ENCODE data around the gene CCDC71L. TPM values are rescaled to one million over a fixed set of nuclear protein-coding genes. Genes with fewer than 3 reads are reported as not detected.
"Not testable (repeated sequence)": the region's sequence is repeated elsewhere in the genome, so short reads cannot be mapped to it uniquely, and the experiment has no call there.

The CCDC71L gene
- total RNA-seq, 2 experiments from 2014 or later, result 23.4 to 24.8 TPM

- not testable (repeated sequence) for H3K4me3 Mint-ChIP-seq; H3K36me3 Mint-ChIP-seq; H3K27me3 Mint-ChIP-seq; H3K27ac Mint-ChIP-seq; ATAC-seq; DNase-seq; H3K4me1 Mint-ChIP-seq; H3K9me3 Mint-ChIP-seq (ENCODE audit: low read depth)
- CTCF ChIA-PET, result interaction anchor here (2.4 kb wide), 1 partner anchor 12 kb away, joined by 9 read pairs; no protein-coding TSS in a partner anchor
Observed at GRCh38 chr7:106671930-106672329, 11.0 kb upstream of the CCDC71L start.

DNA sequence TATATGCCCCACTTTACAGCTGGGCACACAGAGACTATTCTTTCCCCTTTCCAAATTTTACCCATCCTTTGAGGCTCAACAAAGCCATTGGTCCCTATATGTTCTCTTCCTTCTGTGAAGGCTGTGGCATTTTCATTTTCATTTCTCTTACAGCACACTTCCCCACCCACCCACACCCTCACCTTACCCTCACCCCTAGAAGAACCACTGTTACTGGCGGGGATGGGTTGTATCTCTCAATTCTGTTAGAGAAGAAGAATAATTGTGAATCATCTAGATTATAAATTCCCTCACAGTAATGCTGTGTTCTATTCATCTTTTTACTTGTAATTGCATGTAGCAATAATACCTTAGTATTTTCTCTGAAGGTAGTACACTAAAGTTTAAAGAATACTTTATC, 10.2 kb upstream of the CCDC71L start:
- DNase-seq, result no peak
- no peak for ATAC-seq
- H3K4me3 Mint-ChIP-seq, result no peak overlapping the region
- peaks cover 6% of the 10 kb centered on the region for H3K4me1 Mint-ChIP-seq
- H3K9me3 Mint-ChIP-seq (ENCODE audit: low read depth), result peaks cover 2% of the 10 kb centered on the region
- CTCF ChIA-PET, result interaction anchor here (2.4 kb wide), 1 partner anchor 11 kb away, joined by 9 read pairs; no protein-coding TSS in a partner anchor
- H3K27ac Mint-ChIP-seq, result no peak overlapping the region
- no peaks in the 10 kb centered on the region for H3K27me3 Mint-ChIP-seq
- peaks cover 4% of the 10 kb centered on the region for H3K36me3 Mint-ChIP-seq

DNA sequence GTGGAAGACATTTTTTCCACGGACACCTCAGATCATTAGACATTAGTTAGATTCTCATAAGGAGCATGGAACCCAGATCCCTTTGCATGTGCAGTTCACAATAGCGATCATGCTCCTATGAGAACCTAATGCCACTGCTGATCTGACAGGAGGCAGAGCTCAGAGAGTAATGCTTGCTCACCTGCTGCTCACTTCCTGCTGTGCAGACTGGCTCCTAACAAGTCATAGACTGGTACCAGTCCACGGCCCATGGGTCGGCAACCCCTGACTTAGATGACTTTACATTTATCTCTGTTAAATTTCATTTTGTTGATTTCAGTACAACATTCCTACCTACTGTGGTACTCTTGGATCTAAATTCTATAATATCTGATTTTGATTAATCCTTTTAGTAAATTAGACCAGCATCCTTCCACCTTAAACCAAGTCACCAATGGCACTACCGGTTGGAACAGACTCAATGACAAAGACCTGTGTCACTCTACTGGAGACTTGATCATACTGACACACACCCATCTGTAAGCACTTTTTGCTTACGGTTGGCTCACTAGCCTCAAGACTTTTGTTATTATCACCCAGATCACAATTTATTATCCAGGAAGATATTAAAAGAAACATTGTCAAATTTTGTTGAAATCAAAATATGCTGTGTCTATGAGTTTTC, 8.0 kb upstream of the CCDC71L start:
- DNase-seq, result no peak
- no peak for ATAC-seq
- CTCF ChIA-PET, result no interaction called here
- no peak overlapping the region for H3K4me3 Mint-ChIP-seq
- peaks cover 2% of the 10 kb centered on the region for H3K36me3 Mint-ChIP-seq
- no peaks in the 10 kb centered on the region for H3K27me3 Mint-ChIP-seq
- H3K4me1 Mint-ChIP-seq, result peaks cover 6% of the 10 kb centered on the region
- peaks cover 2% of the 10 kb centered on the region for H3K9me3 Mint-ChIP-seq (ENCODE audit: low read depth)
- no peak overlapping the region for H3K27ac Mint-ChIP-seq

DNA sequence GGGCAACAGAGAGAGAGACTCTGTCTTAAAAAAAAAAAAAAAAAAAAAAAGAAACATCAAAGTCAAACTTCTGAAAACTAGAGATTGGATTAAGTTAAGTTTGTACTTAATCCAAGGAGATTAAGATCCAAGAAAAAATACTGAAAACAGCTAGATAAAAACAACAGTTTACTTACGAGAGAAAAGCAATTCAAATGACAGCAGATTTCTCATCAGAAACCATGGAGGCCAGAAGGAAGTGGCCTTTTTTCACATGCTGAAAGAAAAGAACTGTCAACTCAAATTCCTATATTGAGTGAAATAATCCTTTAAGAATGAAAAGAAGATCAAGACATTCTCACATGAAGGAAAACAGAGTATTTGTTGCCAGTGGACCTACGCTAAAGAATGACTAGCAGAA, 5.4 kb upstream of the CCDC71L start:
- H3K36me3 Mint-ChIP-seq, result no peaks in the 10 kb centered on the region
- H3K27ac Mint-ChIP-seq, result no peak overlapping the region
- no peak for DNase-seq
- CTCF ChIA-PET, result interaction anchor here (0.7 kb wide), 1 partner anchor 490 kb away, joined by 3 read pairs; no protein-coding TSS in a partner anchor
- peaks cover 8% of the 10 kb centered on the region for H3K4me1 Mint-ChIP-seq
- no peaks in the 10 kb centered on the region for H3K9me3 Mint-ChIP-seq (ENCODE audit: low read depth)
- no peak overlapping the region for H3K4me3 Mint-ChIP-seq
- no peaks in the 10 kb centered on the region for H3K27me3 Mint-ChIP-seq
- ATAC-seq, result no peak

- H3K9me3 Mint-ChIP-seq (ENCODE audit: low read depth), result no peaks in the 10 kb centered on the region
- no peak overlapping the region for H3K4me3 Mint-ChIP-seq
- H3K27me3 Mint-ChIP-seq, result no peaks in the 10 kb centered on the region
- DNase-seq, result no peak
- CTCF ChIA-PET, result interaction anchor here (1.3 to 8.5 kb wide), 2 partner anchors 17 to 71 kb away, joined by 3 to 104 read pairs; no protein-coding TSS in a partner anchor
- H3K36me3 Mint-ChIP-seq, result peaks cover 3% of the 10 kb centered on the region
- ATAC-seq, result no peak
- H3K4me1 Mint-ChIP-seq, result peaks cover 8% of the 10 kb centered on the region
- no peak overlapping the region for H3K27ac Mint-ChIP-seq
Observed at GRCh38 chr7:106664343-106664742, 3.4 kb upstream of the CCDC71L start.

- CTCF ChIA-PET, result interaction anchor here (0.6 to 8.5 kb wide), 29 partner anchors 10 to 508 kb away, joined by 3 to 104 read pairs (median 3); partner anchors contain the start of gene HBP1
- H3K4me3 Mint-ChIP-seq, result peak overlapping the region; percentile 78
- peak overlapping the region; percentile 89 for H3K27ac Mint-ChIP-seq
- ATAC-seq (peak; percentile 70), DNase-seq (peak; percentile 89)
- no peaks in the 10 kb centered on the region for H3K9me3 Mint-ChIP-seq (ENCODE audit: low read depth)
- H3K36me3 Mint-ChIP-seq, result peaks cover 8% of the 10 kb centered on the region
- peaks cover 26% of the 10 kb centered on the region for H3K4me1 Mint-ChIP-seq
- H3K27me3 Mint-ChIP-seq, result no peaks in the 10 kb centered on the region
Observed at GRCh38 chr7:106659963-106660861, 746 bp downstream of the CCDC71L start.

DNA sequence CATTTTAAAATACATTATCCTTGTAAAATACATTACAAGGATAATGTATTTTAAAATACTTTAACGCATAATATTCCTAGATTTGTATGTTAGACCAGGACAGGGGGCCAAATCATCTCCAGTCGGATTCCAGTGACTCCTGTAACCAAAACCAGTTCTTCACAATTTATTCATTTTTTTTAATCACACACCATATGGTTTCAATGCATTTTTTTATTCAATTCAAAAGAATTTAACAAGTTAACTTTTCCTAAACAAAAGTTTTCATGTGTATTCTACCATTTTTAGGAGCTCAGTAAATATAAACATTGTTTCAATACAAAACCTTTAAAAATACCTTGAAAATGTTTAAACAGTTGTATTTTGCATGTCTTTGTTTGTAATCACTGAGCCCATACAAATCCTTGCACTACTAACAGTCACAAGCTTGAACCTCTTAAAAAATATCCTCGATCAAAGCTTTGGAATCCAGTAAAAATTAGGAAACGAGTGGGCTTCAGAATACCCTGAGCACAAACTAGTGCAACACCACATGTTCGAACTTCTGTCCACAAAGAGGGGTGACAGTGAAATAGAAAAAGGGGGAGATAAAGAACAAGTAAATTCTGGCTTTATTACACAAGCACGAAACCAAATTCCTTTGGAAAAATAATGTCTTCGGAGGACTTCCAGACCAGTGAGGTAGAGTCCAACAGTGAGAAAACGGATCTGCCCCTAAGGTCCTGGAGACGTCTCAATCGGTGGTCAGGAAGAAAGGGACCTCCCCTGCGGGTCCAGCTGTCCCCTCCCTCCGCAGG, 1.6 kb downstream of the CCDC71L start:
- ATAC-seq (no peak), DNase-seq (no peak)
- Mint-ChIP-seq H3K36me3 (peaks cover 8% of the 10 kb centered on the region), H3K9me3 (ENCODE audit: low read depth) (no peaks in the 10 kb centered on the region), H3K27me3 (peaks cover 1% of the 10 kb centered on the region), H3K27ac (peak overlapping the region; percentile 89), H3K4me1 (peaks cover 26% of the 10 kb centered on the region), H3K4me3 (peak overlapping the region; percentile 78)
- CTCF ChIA-PET, result interaction anchor here (0.7 to 8.5 kb wide), 13 partner anchors 11 to 483 kb away, joined by 3 to 104 read pairs (median 4); no protein-coding TSS in a partner anchor

DNA sequence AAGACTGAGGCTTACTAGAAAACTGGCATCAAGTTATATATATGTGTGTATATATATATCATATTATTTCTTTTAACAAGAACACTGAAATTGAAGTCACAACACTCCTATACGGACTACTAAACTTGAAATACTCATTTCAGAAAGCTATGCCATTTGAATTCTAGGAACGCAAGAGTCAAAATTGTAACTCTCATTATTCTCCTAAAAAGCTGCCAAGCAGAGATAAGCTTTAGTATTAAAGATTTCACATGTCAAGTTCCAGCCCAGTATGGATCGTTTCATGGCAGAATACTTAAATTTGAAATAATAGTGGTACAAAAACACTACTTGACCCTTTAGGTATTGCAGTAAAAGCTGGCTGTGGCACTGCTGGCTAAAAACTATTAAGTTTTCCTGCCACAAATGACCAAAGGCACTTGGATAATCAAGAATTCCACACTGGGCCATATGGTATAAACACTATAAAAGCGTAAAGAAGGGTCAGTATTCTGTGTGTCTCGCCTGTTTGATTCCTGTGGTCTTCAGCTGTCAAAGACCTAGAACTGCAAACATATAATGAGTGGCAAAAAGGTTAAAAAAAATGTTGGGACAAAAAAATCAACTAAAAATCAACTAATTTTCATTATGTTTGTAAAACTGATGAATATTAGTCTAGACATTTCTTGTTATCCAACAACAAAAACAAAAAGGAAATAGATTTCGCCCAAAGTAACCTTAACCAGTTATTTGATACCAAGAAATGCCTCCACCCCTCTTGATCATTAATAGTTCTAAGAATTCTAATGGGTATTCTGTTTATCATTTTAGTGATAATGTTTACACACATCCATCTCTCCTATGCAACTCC, 2.4 kb downstream of the CCDC71L start:
- Mint-ChIP-seq H3K27me3 (peaks cover 3% of the 10 kb centered on the region), H3K4me3 (peak overlapping the region; percentile 78), H3K36me3 (peaks cover 8% of the 10 kb centered on the region), H3K27ac (peak overlapping the region; percentile 46), H3K4me1 (peaks cover 28% of the 10 kb centered on the region), H3K9me3 (ENCODE audit: low read depth) (no peaks in the 10 kb centered on the region)
- CTCF ChIA-PET, result interaction anchor here (0.9 to 8.5 kb wide), 12 partner anchors 12 to 482 kb away, joined by 3 to 104 read pairs (median 5); no protein-coding TSS in a partner anchor
- DNase-seq (no peak), ATAC-seq (no peak)

GRCh38 chr7:106657085-106657991, 3.6 kb downstream of the CCDC71L start:
- CTCF ChIA-PET, result interaction anchor here (0.9 to 8.5 kb wide), 7 partner anchors 13 to 481 kb away, joined by 3 to 104 read pairs (median 3); no protein-coding TSS in a partner anchor
- no peaks in the 10 kb centered on the region for H3K9me3 Mint-ChIP-seq (ENCODE audit: low read depth)
- peaks cover 8% of the 10 kb centered on the region for H3K36me3 Mint-ChIP-seq
- ATAC-seq (no peak), DNase-seq (no peak)
- H3K4me1 Mint-ChIP-seq, result peaks cover 29% of the 10 kb centered on the region
- peak overlapping the region; percentile 46 for H3K27ac Mint-ChIP-seq
- H3K27me3 Mint-ChIP-seq, result peaks cover 5% of the 10 kb centered on the region
- H3K4me3 Mint-ChIP-seq, result peak overlapping the region; percentile 28

DNA sequence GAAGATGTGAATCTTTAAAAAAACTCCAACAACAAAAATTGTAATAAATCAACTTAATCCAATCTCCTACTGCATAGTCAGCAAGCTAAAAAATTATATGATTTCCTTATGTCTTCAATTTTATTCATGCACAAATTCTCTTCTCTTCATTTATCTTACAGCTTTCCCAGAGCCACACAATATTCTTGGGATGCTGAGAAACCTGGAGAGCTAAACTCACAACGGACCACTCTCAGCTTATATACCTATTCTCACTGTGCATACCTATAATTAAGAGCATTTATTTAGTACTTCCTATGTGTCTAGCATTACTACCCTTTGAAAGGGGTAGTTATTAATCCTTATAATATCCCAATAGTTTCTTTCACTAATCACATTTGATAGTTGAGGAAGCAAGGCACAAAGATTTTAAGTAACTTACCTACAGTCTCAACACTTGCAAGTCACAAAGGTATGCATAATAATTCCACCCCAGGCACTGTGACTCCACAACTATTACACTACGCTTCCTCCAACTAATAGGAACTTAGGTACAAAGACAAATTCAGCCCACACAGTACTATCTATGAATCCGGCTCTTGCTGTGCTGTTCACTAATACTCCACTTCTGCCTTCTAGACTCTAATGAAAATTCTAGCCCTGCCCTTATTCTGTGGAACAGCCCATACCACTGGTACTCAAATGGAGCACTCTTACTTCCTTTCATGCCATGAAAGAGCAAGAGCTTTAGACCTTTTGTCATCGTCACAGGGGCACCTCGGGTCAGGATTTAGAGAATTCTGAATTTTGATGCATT, 5.1 kb downstream of the CCDC71L start:
- Mint-ChIP-seq H3K9me3 (ENCODE audit: low read depth) (no peaks in the 10 kb centered on the region), H3K4me3 (no peak overlapping the region), H3K36me3 (peaks cover 8% of the 10 kb centered on the region), H3K4me1 (peaks cover 23% of the 10 kb centered on the region), H3K27me3 (peaks cover 8% of the 10 kb centered on the region), H3K27ac (no peak overlapping the region)
- CTCF ChIA-PET, result interaction anchor here (1.8 to 2.5 kb wide), 2 partner anchors 113 to 479 kb away, joined by 5 to 6 read pairs; no protein-coding TSS in a partner anchor
- DNase-seq (no peak), ATAC-seq (no peak)

DNA sequence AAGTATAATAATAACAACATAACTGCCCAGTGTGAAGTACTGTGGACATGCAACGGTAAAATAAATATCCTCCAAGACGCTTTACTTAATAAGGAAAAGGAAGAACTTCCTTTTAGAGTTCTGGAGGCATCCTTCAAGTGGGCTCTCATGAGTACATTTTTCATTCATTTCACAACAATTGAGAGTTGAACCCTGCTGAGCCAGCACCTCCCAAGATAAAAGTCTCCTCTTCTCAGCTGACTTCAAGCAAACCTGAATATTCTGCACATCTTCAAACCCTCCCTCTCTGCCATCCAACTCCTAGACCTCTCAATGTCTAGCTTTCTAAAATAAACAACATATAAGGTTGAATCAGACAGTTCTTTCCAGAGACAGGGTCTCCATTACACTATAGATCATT, 7.5 kb downstream of the CCDC71L start:
- CTCF ChIA-PET, result interaction anchor here (0.6 to 1.0 kb wide), 4 partner anchors 83 to 1492 kb away, joined by 3 to 6 read pairs (median 3); no protein-coding TSS in a partner anchor
- Mint-ChIP-seq H3K27me3 (peaks cover 8% of the 10 kb centered on the region), H3K9me3 (ENCODE audit: low read depth) (peaks cover 2% of the 10 kb centered on the region)

More for the DNA sequence above, 7.5 kb downstream of the CCDC71L start:
- no peak overlapping the region for H3K4me3 Mint-ChIP-seq
- peaks cover 13% of the 10 kb centered on the region for H3K4me1 Mint-ChIP-seq
- ATAC-seq, result no peak
- no peak for DNase-seq
- peaks cover 5% of the 10 kb centered on the region for H3K36me3 Mint-ChIP-seq
- no peak overlapping the region for H3K27ac Mint-ChIP-seq

Data from activated CD8-positive, alpha-beta memory T cell treated with anti-CD3 and anti-CD28 coated beads, Interleukin-2, amount 10 ng/mL, durations not matched to agents 7 days and 5 days (primary cell).